GM13976 (cell line): ENCODE measurements around the gene CLCN6.

Experiments used
- DNase-seq: peaks from one replicate; pipeline ENCODE4 v3.0.0; 2012; ENCODE audit warnings: low spot score
- CTCF ChIP-seq: IDR thresholded peaks from 2 replicates; pipeline ENCODE4 v1.5.1; 2012; ENCODE audit warnings: borderline replicate concordance, mild to moderate bottlenecking; ENCODE audit not compliant: insufficient read depth; ENCODE audit errors: extremely low read depth, missing control alignments, control extremely low read depth
- in situ Hi-C: fragments of 300-500 bp; cut with MboI; formaldehyde crosslinking; loops from one replicate; pipeline ENCODE4 v1.12.0; 2022; ENCODE audit warnings: low sequenced_read_pairs, mixed read lengths, inconsistent platforms; ENCODE audit not compliant: unreplicated experiment

Gene CLCN6

GRCh38 chr1:11862890-11863289 lies 56.9 kb downstream of the CLCN6 start:
- no peak for DNase-seq
- TF ChIP-seq CTCF: no peak
- in situ Hi-C loops: no loop called here

- no peak for TF ChIP-seq CTCF
- in situ Hi-C loops: no loop called here
- DNase-seq: no peak
These were observed 62.5 kb downstream of the CLCN6 start for GRCh38 chr1:11868331-11868980.

- DNase-seq: no peak
- no peak for TF ChIP-seq CTCF
- in situ Hi-C loops: no loop called here
These were observed 63.1 kb downstream of the CLCN6 start for GRCh38 chr1:11869104-11869503.

GRCh38 chr1:11869650-11870207 lies 63.7 kb downstream of the CLCN6 start:
- in situ Hi-C loops: no loop called here
- no peak for TF ChIP-seq CTCF
- no peak for DNase-seq

- in situ Hi-C loops: no loop called here
- DNase-seq: no peak
- TF ChIP-seq CTCF: no peak
These were observed 66.6 kb downstream of the CLCN6 start for GRCh38 chr1:11872545-11872944.

GRCh38 chr1:11873395-11874257 lies 67.6 kb downstream of the CLCN6 start:
- in situ Hi-C loops: no loop called here
- DNase-seq: no peak
- TF ChIP-seq CTCF: no peak
